Measurements from ENCODE around the gene FARS2.
A peak's percentile ranks its signal among the peaks of the same experiment; 100 is the strongest.

The FARS2 gene

GRCh38 chr6:5624256-5624655 is 362.9 kb downstream of the FARS2 start:
- H3K9ac ChIP-seq (ENCODE audit: low read length): no peak overlapping the region
- no peak overlapping the region for H3K27ac ChIP-seq (ENCODE audit: low read depth, low read length)
- no peak overlapping the region for H3K4me3 ChIP-seq (ENCODE audit: low read depth, low read length)
- H3K27me3 ChIP-seq (ENCODE audit: control insufficient read depth, insufficient read depth, low read length): no peaks in the 10 kb centered on the region
- no peaks in the 10 kb centered on the region for H3K9me3 ChIP-seq (ENCODE audit: control insufficient read depth, insufficient read depth, low read depth, low read length)
- H3K36me3 ChIP-seq (ENCODE audit: control insufficient read depth, insufficient read depth, low read length): no peaks in the 10 kb centered on the region
- no peaks in the 10 kb centered on the region for H3K4me1 ChIP-seq (ENCODE audit: control insufficient read depth, insufficient read depth, low read length)

- H3K27ac ChIP-seq (ENCODE audit: low read depth, low read length): no peak overlapping the region
- no peaks in the 10 kb centered on the region for H3K9me3 ChIP-seq (ENCODE audit: control insufficient read depth, insufficient read depth, low read depth, low read length)
- no peak overlapping the region for H3K4me3 ChIP-seq (ENCODE audit: low read depth, low read length)
- H3K4me1 ChIP-seq (ENCODE audit: control insufficient read depth, insufficient read depth, low read length): no peaks in the 10 kb centered on the region
- H3K36me3 ChIP-seq (ENCODE audit: control insufficient read depth, insufficient read depth, low read length): no peaks in the 10 kb centered on the region
- no peak overlapping the region for H3K9ac ChIP-seq (ENCODE audit: low read length)
- H3K27me3 ChIP-seq (ENCODE audit: control insufficient read depth, insufficient read depth, low read length): no peaks in the 10 kb centered on the region
These were observed 365.6 kb downstream of the FARS2 start for GRCh38 chr6:5626727-5627426.

GRCh38 chr6:5630636-5631035 is 369.3 kb downstream of the FARS2 start:
- Histone ChIP-seq H3K36me3 (ENCODE audit: control insufficient read depth, insufficient read depth, low read length) (no peaks in the 10 kb centered on the region), H3K4me1 (ENCODE audit: control insufficient read depth, insufficient read depth, low read length) (no peaks in the 10 kb centered on the region), H3K27me3 (ENCODE audit: control insufficient read depth, insufficient read depth, low read length) (no peaks in the 10 kb centered on the region), H3K9ac (ENCODE audit: low read length) (no peak overlapping the region), H3K27ac (ENCODE audit: low read depth, low read length) (no peak overlapping the region), H3K4me3 (ENCODE audit: low read depth, low read length) (no peak overlapping the region), H3K9me3 (ENCODE audit: control insufficient read depth, insufficient read depth, low read depth, low read length) (no peaks in the 10 kb centered on the region)

- H3K27ac ChIP-seq (ENCODE audit: low read depth, low read length): no peak overlapping the region
- no peaks in the 10 kb centered on the region for H3K27me3 ChIP-seq (ENCODE audit: control insufficient read depth, insufficient read depth, low read length)
- no peaks in the 10 kb centered on the region for H3K9me3 ChIP-seq (ENCODE audit: control insufficient read depth, insufficient read depth, low read depth, low read length)
- no peak overlapping the region for H3K4me3 ChIP-seq (ENCODE audit: low read depth, low read length)
- H3K9ac ChIP-seq (ENCODE audit: low read length): no peak overlapping the region
- H3K4me1 ChIP-seq (ENCODE audit: control insufficient read depth, insufficient read depth, low read length): no peaks in the 10 kb centered on the region
- H3K36me3 ChIP-seq (ENCODE audit: control insufficient read depth, insufficient read depth, low read length): no peaks in the 10 kb centered on the region
These were observed 371.1 kb downstream of the FARS2 start for GRCh38 chr6:5632348-5632935.

GRCh38 chr6:5634525-5634924 is 373.2 kb downstream of the FARS2 start:
- Histone ChIP-seq H3K27me3 (ENCODE audit: control insufficient read depth, insufficient read depth, low read length) (no peaks in the 10 kb centered on the region), H3K27ac (ENCODE audit: low read depth, low read length) (no peak overlapping the region), H3K4me3 (ENCODE audit: low read depth, low read length) (no peak overlapping the region), H3K9me3 (ENCODE audit: control insufficient read depth, insufficient read depth, low read depth, low read length) (peaks cover under 1% of the 10 kb centered on the region; the same call in 1 of the 2 replicates), H3K9ac (ENCODE audit: low read length) (no peak overlapping the region), H3K4me1 (ENCODE audit: control insufficient read depth, insufficient read depth, low read length) (peaks cover 11% of the 10 kb centered on the region), H3K36me3 (ENCODE audit: control insufficient read depth, insufficient read depth, low read length) (no peaks in the 10 kb centered on the region)

- peaks cover 13% of the 10 kb centered on the region for H3K4me1 ChIP-seq (ENCODE audit: control insufficient read depth, insufficient read depth, low read length)
- no peak overlapping the region for H3K4me3 ChIP-seq (ENCODE audit: low read depth, low read length)
- no peaks in the 10 kb centered on the region for H3K36me3 ChIP-seq (ENCODE audit: control insufficient read depth, insufficient read depth, low read length)
- H3K9me3 ChIP-seq (ENCODE audit: control insufficient read depth, insufficient read depth, low read depth, low read length): peaks cover 15% of the 10 kb centered on the region
- H3K9ac ChIP-seq (ENCODE audit: low read length): no peak overlapping the region
- H3K27ac ChIP-seq (ENCODE audit: low read depth, low read length): no peak overlapping the region
- H3K27me3 ChIP-seq (ENCODE audit: control insufficient read depth, insufficient read depth, low read length): no peaks in the 10 kb centered on the region
These were observed 375.1 kb downstream of the FARS2 start for GRCh38 chr6:5636210-5637030.

- no peaks in the 10 kb centered on the region for H3K27me3 ChIP-seq (ENCODE audit: control insufficient read depth, insufficient read depth, low read length)
- H3K9me3 ChIP-seq (ENCODE audit: control insufficient read depth, insufficient read depth, low read depth, low read length): peaks cover 15% of the 10 kb centered on the region
- no peaks in the 10 kb centered on the region for H3K36me3 ChIP-seq (ENCODE audit: control insufficient read depth, insufficient read depth, low read length)
- H3K4me1 ChIP-seq (ENCODE audit: control insufficient read depth, insufficient read depth, low read length): peaks cover 13% of the 10 kb centered on the region
- H3K9ac ChIP-seq (ENCODE audit: low read length): peak overlapping the region; percentile 34
- H3K4me3 ChIP-seq (ENCODE audit: low read depth, low read length): no peak overlapping the region
- no peak overlapping the region for H3K27ac ChIP-seq (ENCODE audit: low read depth, low read length)
These were observed 376.4 kb downstream of the FARS2 start for GRCh38 chr6:5637714-5638113.

- Histone ChIP-seq H3K4me3 (ENCODE audit: low read depth, low read length) (no peak overlapping the region), H3K9ac (ENCODE audit: low read length) (no peak overlapping the region), H3K9me3 (ENCODE audit: control insufficient read depth, insufficient read depth, low read depth, low read length) (peaks cover 15% of the 10 kb centered on the region), H3K27ac (ENCODE audit: low read depth, low read length) (no peak overlapping the region), H3K36me3 (ENCODE audit: control insufficient read depth, insufficient read depth, low read length) (no peaks in the 10 kb centered on the region), H3K27me3 (ENCODE audit: control insufficient read depth, insufficient read depth, low read length) (no peaks in the 10 kb centered on the region), H3K4me1 (ENCODE audit: control insufficient read depth, insufficient read depth, low read length) (peaks cover 13% of the 10 kb centered on the region)
These were observed 377.4 kb downstream of the FARS2 start for GRCh38 chr6:5638666-5639065.

GRCh38 chr6:5639193-5639592 is 377.9 kb downstream of the FARS2 start:
- no peak overlapping the region for H3K9ac ChIP-seq (ENCODE audit: low read length)
- no peak overlapping the region for H3K27ac ChIP-seq (ENCODE audit: low read depth, low read length)
- no peaks in the 10 kb centered on the region for H3K27me3 ChIP-seq (ENCODE audit: control insufficient read depth, insufficient read depth, low read length)
- H3K36me3 ChIP-seq (ENCODE audit: control insufficient read depth, insufficient read depth, low read length): no peaks in the 10 kb centered on the region
- H3K4me3 ChIP-seq (ENCODE audit: low read depth, low read length): no peak overlapping the region
- H3K9me3 ChIP-seq (ENCODE audit: control insufficient read depth, insufficient read depth, low read depth, low read length): peaks cover 15% of the 10 kb centered on the region
- peaks cover 13% of the 10 kb centered on the region for H3K4me1 ChIP-seq (ENCODE audit: control insufficient read depth, insufficient read depth, low read length)

- Histone ChIP-seq H3K27me3 (ENCODE audit: control insufficient read depth, insufficient read depth, low read length) (no peaks in the 10 kb centered on the region), H3K4me3 (ENCODE audit: low read depth, low read length) (no peak overlapping the region), H3K36me3 (ENCODE audit: control insufficient read depth, insufficient read depth, low read length) (no peaks in the 10 kb centered on the region), H3K4me1 (ENCODE audit: control insufficient read depth, insufficient read depth, low read length) (peaks cover 13% of the 10 kb centered on the region), H3K9ac (ENCODE audit: low read length) (no peak overlapping the region), H3K9me3 (ENCODE audit: control insufficient read depth, insufficient read depth, low read depth, low read length) (peaks cover 15% of the 10 kb centered on the region), H3K27ac (ENCODE audit: low read depth, low read length) (no peak overlapping the region)
These were observed 379.3 kb downstream of the FARS2 start for GRCh38 chr6:5640614-5641013.

All from HUES6 (cell line).